Liver (tissue), 9 donors: ENCODE results near the gene CHST1. TPM values are rescaled to one million over a fixed set of nuclear protein-coding genes. Genes with fewer than 3 reads are reported as not detected.

Experiments
- DNase-seq: peaks from one replicate; pipeline ENCODE4 v3.0.0-alpha.2; 2017; ENCODE audit warnings: low spot score
- H3K27ac ChIP-seq, 2 donors: one replicate each; pipeline ENCODE4 v1.7.0; 2013; ENCODE audit warnings: inconsistent platforms in 2 of 2, low read length in 2 of 2, control low read depth in 1 of 2, low read depth in 1 of 2, mild to moderate bottlenecking in 1 of 2
- H3K27me3 ChIP-seq, 4 donors: one replicate each; pipeline versions ENCODE4 v1.6.1 to v1.7.0; 2013; ENCODE audit warnings: low read length in 3 of 4, inconsistent platforms in 1 of 4, mild to moderate bottlenecking in 1 of 4, moderate library complexity in 1 of 4; ENCODE audit not compliant: control insufficient read depth in 4 of 4, insufficient read depth in 4 of 4
- H3K36me3 ChIP-seq, 4 donors: one replicate each; pipeline versions ENCODE4 v1.6.1 to v1.7.0; 2013; ENCODE audit warnings: low read length in 3 of 4, mild to moderate bottlenecking in 3 of 4, low read depth in 1 of 4, moderate library complexity in 1 of 4; ENCODE audit not compliant: control insufficient read depth in 4 of 4, insufficient read depth in 3 of 4
- H3K4me1 ChIP-seq, 4 donors: one replicate each; pipeline versions ENCODE4 v1.6.1 to v1.7.0; 2013; ENCODE audit warnings: low read length in 3 of 4, mild to moderate bottlenecking in 3 of 4, moderate library complexity in 1 of 4; ENCODE audit not compliant: control insufficient read depth in 4 of 4, insufficient read depth in 4 of 4
- H3K4me3 ChIP-seq, 3 donors: one replicate each; pipeline versions ENCODE4 v1.6.1 to v1.7.0; 2013; ENCODE audit warnings: low read length in 3 of 3, control low read depth in 1 of 3, low read depth in 1 of 3, mild to moderate bottlenecking in 1 of 3
- H3K9ac ChIP-seq, 2 donors: one replicate each; pipeline ENCODE4 v1.7.0; 2013; ENCODE audit warnings: low read length in 2 of 2, mild to moderate bottlenecking in 2 of 2, moderate library complexity in 2 of 2, control low read depth in 1 of 2, low read depth in 1 of 2
- H3K9me3 ChIP-seq, 4 donors: one replicate each; pipeline versions ENCODE4 v1.6.1 to v1.7.0; 2013; ENCODE audit warnings: low read length in 3 of 4; ENCODE audit not compliant: control insufficient read depth in 4 of 4
- ATF3 ChIP-seq: IDR thresholded peaks from 2 replicates; pipeline ENCODE4 v1.6.1; 2016; ENCODE audit warnings: antibody characterized with exemption
- EGR1 ChIP-seq, 2 donors: IDR thresholded peaks; 2 replicates each; pipeline ENCODE4 v1.6.1; 2016 to 2018; ENCODE audit warnings: antibody characterized with exemption in 2 of 2, low read depth in 2 of 2
- FOXA1 ChIP-seq: IDR thresholded peaks from 2 replicates; pipeline ENCODE4 v1.6.1; 2016; ENCODE audit warnings: antibody characterized with exemption
- FOXA2 ChIP-seq: IDR thresholded peaks from 2 replicates; pipeline ENCODE4 v1.6.1; 2016; ENCODE audit warnings: antibody characterized with exemption
- GABPA ChIP-seq, 2 donors: IDR thresholded peaks in 1 of 2; conservative IDR thresholded peaks in 1 of 2; 2 replicates each; pipeline ENCODE4 v1.6.1; 2016; ENCODE audit warnings: antibody characterized with exemption in 2 of 2, mild to moderate bottlenecking in 1 of 2, moderate library complexity in 1 of 2
- HNF4A ChIP-seq, 2 donors: conservative IDR thresholded peaks; 2 replicates each; pipeline ENCODE4 v1.6.1; 2016; ENCODE audit warnings: antibody characterized with exemption in 2 of 2, mild to moderate bottlenecking in 2 of 2
- HNF4G ChIP-seq: IDR thresholded peaks from 2 replicates; pipeline ENCODE4 v1.6.1; 2016; ENCODE audit warnings: antibody characterized with exemption
- JUND ChIP-seq, 2 donors: IDR thresholded peaks; 2 replicates each; pipeline ENCODE4 v1.6.1; 2016; ENCODE audit warnings: antibody characterized with exemption in 2 of 2
- MAX ChIP-seq: IDR thresholded peaks from 2 replicates; pipeline ENCODE4 v1.6.1; 2016; ENCODE audit warnings: antibody characterized with exemption
- NR2F2 ChIP-seq: IDR thresholded peaks from 2 replicates; pipeline ENCODE4 v1.6.1; 2016; ENCODE audit warnings: antibody characterized with exemption
- RAD21 ChIP-seq, 2 donors: IDR thresholded peaks; 2 replicates each; pipeline ENCODE4 v1.6.1; 2016; ENCODE audit warnings: antibody characterized with exemption in 2 of 2, mild to moderate bottlenecking in 2 of 2
- RXRA ChIP-seq, 2 donors: IDR thresholded peaks; 2 replicates each; pipeline ENCODE4 v1.6.1; 2017 to 2018; ENCODE audit warnings: antibody characterized with exemption in 2 of 2, mild to moderate bottlenecking in 1 of 2
- SP1 ChIP-seq: IDR thresholded peaks from 2 replicates; pipeline ENCODE4 v1.6.1; 2018; ENCODE audit warnings: antibody characterized with exemption, mild to moderate bottlenecking
- TAF1 ChIP-seq: conservative IDR thresholded peaks from 2 replicates; pipeline ENCODE4 v1.6.1; 2016; ENCODE audit warnings: antibody characterized with exemption, mild to moderate bottlenecking
- YY1 ChIP-seq: IDR thresholded peaks from 2 replicates; pipeline ENCODE4 v1.6.1; 2016; ENCODE audit warnings: antibody characterized with exemption, mild to moderate bottlenecking
- ZBTB33 ChIP-seq: IDR thresholded peaks from 2 replicates; pipeline ENCODE4 v1.6.1; 2016; ENCODE audit warnings: antibody characterized with exemption
- WGBS: extraction: QIAGEN DNeasy Blood & Tissue Kit; methylation state at CpG from one replicate; pipeline ENCODE4 v1.1.7; 2013; 5-methylcytosine and 5-hydroxymethylcytosine counted together
- polyA plus RNA-seq, 2 donors: library from polyadenylated mRNA; stranded (reverse) in 1 of 2; unstranded in 1 of 2; fragments of 200-250 nt in 1 of 2; fragments of >200 nt in 1 of 2; fragmentation: Nextera tagmentation in 1 of 2; extraction: Ambion mirVana in 1 of 2; gene quantifications; one replicate each; pipeline versions ENCODE4 v1.2.1 to v1.2.3, GENCODE V29; 2013 to 2015
- total RNA-seq, 2 donors: library from RNA; depleted of rRNA; stranded (reverse); fragments of >200 nt; gene quantifications; one replicate each; pipeline ENCODE4 v1.2.3, GENCODE V29; 2014
- TF ChIP-seq, protein P1 (sequence below): IDR thresholded peaks from 2 replicates; pipeline ENCODE4 v1.6.1; 2016; ENCODE audit warnings: antibody characterized with exemption, mild to moderate bottlenecking
- TF ChIP-seq, protein P2 (sequence below): fragments of 150-350 bp; IDR thresholded peaks from 2 replicates; pipeline ENCODE4 v1.5.1; 2017; ENCODE audit warnings: improper control_type of control experiment, low read depth, low read length; ENCODE audit not compliant: missing input control
- donor health status: healthy.
- donor health status: healthy.
- donor health status: healthy.
- donor health status: healthy.
- donor health status: healthy.

The CHST1 gene
- total and polyA plus RNA-seq, 4 donors: 0.23 to 0.81 (median 0.45) TPM

DNA sequence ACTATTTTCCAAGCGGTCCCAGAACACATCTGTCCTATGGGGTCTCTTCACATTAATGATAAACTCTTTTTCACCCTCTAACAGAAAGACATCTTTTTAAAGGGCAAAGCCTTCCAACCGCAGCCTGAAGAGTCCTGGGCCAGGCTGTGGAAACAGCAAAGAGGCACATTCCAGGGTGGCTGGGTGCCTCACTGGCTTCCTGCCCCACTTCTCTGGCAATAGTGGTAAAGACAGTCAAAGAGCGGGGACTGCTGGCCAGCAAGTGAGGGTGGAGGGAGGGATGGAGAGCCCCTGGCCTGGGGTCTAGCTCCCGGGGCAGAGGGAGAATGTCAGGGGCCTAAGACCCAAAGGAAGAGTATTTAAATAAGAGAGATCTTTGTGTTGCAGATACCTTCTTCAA, 10.2 kb upstream of the CHST1 start:
- 91% methylated on average over 4 of the region's 4 CpGs for WGBS
- no peaks in the 10 kb centered on the region for H3K27me3 ChIP-seq
- no peak for DNase-seq

More for the DNA sequence above, 10.2 kb upstream of the CHST1 start:
- TF ChIP-seq HNF4G: no peak
- TF ChIP-seq NR2F2: no peak
- TF ChIP-seq FOXA2: no peak
- TF ChIP-seq ZBTB33: no peak
- no peak for TF ChIP-seq EGR1 (IDR thresholded peaks at IDR 0.05; ENCODE audit: low read depth in 2 of 2)
- TF ChIP-seq HNF4A (conservative IDR thresholded peaks at IDR 0.05): no peak
- TF ChIP-seq, protein P1, sequence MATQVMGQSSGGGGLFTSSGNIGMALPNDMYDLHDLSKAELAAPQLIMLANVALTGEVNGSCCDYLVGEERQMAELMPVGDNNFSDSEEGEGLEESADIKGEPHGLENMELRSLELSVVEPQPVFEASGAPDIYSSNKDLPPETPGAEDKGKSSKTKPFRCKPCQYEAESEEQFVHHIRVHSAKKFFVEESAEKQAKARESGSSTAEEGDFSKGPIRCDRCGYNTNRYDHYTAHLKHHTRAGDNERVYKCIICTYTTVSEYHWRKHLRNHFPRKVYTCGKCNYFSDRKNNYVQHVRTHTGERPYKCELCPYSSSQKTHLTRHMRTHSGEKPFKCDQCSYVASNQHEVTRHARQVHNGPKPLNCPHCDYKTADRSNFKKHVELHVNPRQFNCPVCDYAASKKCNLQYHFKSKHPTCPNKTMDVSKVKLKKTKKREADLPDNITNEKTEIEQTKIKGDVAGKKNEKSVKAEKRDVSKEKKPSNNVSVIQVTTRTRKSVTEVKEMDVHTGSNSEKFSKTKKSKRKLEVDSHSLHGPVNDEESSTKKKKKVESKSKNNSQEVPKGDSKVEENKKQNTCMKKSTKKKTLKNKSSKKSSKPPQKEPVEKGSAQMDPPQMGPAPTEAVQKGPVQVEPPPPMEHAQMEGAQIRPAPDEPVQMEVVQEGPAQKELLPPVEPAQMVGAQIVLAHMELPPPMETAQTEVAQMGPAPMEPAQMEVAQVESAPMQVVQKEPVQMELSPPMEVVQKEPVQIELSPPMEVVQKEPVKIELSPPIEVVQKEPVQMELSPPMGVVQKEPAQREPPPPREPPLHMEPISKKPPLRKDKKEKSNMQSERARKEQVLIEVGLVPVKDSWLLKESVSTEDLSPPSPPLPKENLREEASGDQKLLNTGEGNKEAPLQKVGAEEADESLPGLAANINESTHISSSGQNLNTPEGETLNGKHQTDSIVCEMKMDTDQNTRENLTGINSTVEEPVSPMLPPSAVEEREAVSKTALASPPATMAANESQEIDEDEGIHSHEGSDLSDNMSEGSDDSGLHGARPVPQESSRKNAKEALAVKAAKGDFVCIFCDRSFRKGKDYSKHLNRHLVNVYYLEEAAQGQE: no peak
- no peak for TF ChIP-seq TAF1
- TF ChIP-seq GABPA (IDR thresholded peaks at IDR 0.05 in 1 of 2, conservative IDR thresholded peaks at IDR 0.05 in 1 of 2): no peak
- no peak for TF ChIP-seq MAX
- no peak for TF ChIP-seq RAD21 (IDR thresholded peaks at IDR 0.05)
- TF ChIP-seq, protein P2, sequence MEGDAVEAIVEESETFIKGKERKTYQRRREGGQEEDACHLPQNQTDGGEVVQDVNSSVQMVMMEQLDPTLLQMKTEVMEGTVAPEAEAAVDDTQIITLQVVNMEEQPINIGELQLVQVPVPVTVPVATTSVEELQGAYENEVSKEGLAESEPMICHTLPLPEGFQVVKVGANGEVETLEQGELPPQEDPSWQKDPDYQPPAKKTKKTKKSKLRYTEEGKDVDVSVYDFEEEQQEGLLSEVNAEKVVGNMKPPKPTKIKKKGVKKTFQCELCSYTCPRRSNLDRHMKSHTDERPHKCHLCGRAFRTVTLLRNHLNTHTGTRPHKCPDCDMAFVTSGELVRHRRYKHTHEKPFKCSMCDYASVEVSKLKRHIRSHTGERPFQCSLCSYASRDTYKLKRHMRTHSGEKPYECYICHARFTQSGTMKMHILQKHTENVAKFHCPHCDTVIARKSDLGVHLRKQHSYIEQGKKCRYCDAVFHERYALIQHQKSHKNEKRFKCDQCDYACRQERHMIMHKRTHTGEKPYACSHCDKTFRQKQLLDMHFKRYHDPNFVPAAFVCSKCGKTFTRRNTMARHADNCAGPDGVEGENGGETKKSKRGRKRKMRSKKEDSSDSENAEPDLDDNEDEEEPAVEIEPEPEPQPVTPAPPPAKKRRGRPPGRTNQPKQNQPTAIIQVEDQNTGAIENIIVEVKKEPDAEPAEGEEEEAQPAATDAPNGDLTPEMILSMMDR: no peak
- TF ChIP-seq YY1: no peak
- TF ChIP-seq FOXA1: no peak
- TF ChIP-seq RXRA (IDR thresholded peaks at IDR 0.05): no peak
- no peak for TF ChIP-seq ATF3
- TF ChIP-seq JUND (IDR thresholded peaks at IDR 0.05): no peak
- TF ChIP-seq SP1: no peak
- Histone ChIP-seq H3K4me1 (no peaks in the 10 kb centered on the region), H3K9me3 (no peaks in the 10 kb centered on the region), H3K27ac (no peak overlapping the region), H3K36me3 (no peaks in the 10 kb centered on the region), H3K9ac (no peak overlapping the region), H3K4me3 (no peak overlapping the region)
